Cardiac muscle cell (in vitro differentiated cells and primary cell): ENCODE measurements around the gene COPE. TPM values are rescaled to one million over a fixed set of nuclear protein-coding genes. Genes with fewer than 3 reads are reported as not detected.

Experiments used
- DNase-seq, 2 donors: peaks; one replicate each; pipeline versions ENCODE4 v3.0.0 to v3.0.0-alpha.2; 2010 to 2017; ENCODE audit warnings: low read depth in 1 of 2, low spot score in 1 of 2
- H3K27ac ChIP-seq: fragments of 200-600 bp; sonication (generic); 2 replicates; pipeline ENCODE4 v1.5.1; 2016
- H3K27me3 ChIP-seq: fragments of 200-600 bp; sonication (generic); 2 replicates; pipeline ENCODE4 v1.6.0; 2016; ENCODE audit warnings: control low read depth
- H3K36me3 ChIP-seq: fragments of 200-600 bp; sonication (generic); 2 replicates; pipeline ENCODE4 v1.5.1; 2016; ENCODE audit warnings: control low read depth
- H3K4me1 ChIP-seq: fragments of 200-600 bp; sonication (generic); 2 replicates; pipeline ENCODE4 v1.8.1; 2017; ENCODE audit warnings: low read depth, mild to moderate bottlenecking, mixed run types
- H3K4me3 ChIP-seq: fragments of 200-600 bp; sonication (generic); 2 replicates; pipeline ENCODE4 v1.5.1; 2016; ENCODE audit warnings: mild to moderate bottlenecking
- H3K9me3 ChIP-seq: fragments of 200-600 bp; sonication (generic); 2 replicates; pipeline ENCODE4 v1.5.1; 2017; ENCODE audit warnings: low read depth, mild to moderate bottlenecking, control low read depth
- polyA plus RNA-seq: library from polyadenylated mRNA; unstranded; fragments of >200 nt; fragmentation: Nextera tagmentation; extraction: Ambion mirVana; gene quantifications from 2 replicates; pipeline ENCODE4 v1.2.1, GENCODE V29; 2016
- total RNA-seq: library from RNA; depleted of rRNA; stranded (reverse); fragments of >200 nt; gene quantifications from 2 replicates; pipeline ENCODE4 v1.2.3, GENCODE V29; 2016
- TF ChIP-seq, protein P1 (sequence below): IDR thresholded peaks from 2 replicates; pipeline ENCODE4 v1.5.1; 2012; ENCODE audit warnings: low read depth, mild to moderate bottlenecking, low read length

The COPE gene
- total and polyA plus RNA-seq, 2 experiments from 2014 or later, result 306 to 523 TPM

DNA sequence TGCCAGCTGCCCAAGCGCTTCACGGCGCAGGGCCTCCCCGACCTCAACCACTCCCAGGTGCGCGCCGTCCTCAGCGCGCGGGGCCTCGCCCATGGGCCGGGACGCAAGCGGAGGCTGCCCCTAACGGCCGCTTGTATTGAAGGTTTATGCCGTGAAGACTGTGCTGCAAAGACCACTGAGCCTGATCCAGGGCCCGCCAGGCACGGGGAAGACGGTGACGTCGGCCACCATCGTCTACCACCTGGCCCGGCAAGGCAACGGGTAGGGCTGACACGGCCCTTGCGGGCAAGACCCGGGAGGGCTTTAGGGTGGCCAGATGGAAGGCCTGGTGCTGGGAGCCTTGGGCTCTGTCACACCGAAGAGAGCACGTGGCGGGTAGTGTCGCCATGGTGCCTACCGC is 64.2 kb downstream of the COPE start:
- Histone ChIP-seq H3K4me1 (no peaks in the 10 kb centered on the region), H3K4me3 (no peak overlapping the region), H3K27ac (no peak overlapping the region), H3K27me3 (no peaks in the 10 kb centered on the region), H3K9me3 (no peaks in the 10 kb centered on the region), H3K36me3 (peaks cover 61% of the 10 kb centered on the region)
- TF ChIP-seq, protein P1, sequence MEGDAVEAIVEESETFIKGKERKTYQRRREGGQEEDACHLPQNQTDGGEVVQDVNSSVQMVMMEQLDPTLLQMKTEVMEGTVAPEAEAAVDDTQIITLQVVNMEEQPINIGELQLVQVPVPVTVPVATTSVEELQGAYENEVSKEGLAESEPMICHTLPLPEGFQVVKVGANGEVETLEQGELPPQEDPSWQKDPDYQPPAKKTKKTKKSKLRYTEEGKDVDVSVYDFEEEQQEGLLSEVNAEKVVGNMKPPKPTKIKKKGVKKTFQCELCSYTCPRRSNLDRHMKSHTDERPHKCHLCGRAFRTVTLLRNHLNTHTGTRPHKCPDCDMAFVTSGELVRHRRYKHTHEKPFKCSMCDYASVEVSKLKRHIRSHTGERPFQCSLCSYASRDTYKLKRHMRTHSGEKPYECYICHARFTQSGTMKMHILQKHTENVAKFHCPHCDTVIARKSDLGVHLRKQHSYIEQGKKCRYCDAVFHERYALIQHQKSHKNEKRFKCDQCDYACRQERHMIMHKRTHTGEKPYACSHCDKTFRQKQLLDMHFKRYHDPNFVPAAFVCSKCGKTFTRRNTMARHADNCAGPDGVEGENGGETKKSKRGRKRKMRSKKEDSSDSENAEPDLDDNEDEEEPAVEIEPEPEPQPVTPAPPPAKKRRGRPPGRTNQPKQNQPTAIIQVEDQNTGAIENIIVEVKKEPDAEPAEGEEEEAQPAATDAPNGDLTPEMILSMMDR, result no peak
- DNase-seq, result no peak

GRCh38 chr19:18853755-18854427 is 65.3 kb downstream of the COPE start:
- Histone ChIP-seq H3K27ac (no peak overlapping the region), H3K27me3 (no peaks in the 10 kb centered on the region), H3K4me1 (no peaks in the 10 kb centered on the region), H3K9me3 (no peaks in the 10 kb centered on the region), H3K36me3 (peaks cover 52% of the 10 kb centered on the region), H3K4me3 (no peak overlapping the region)
- TF ChIP-seq, protein P1, result no peak
- no peak for DNase-seq

- Histone ChIP-seq H3K36me3 (peaks cover 47% of the 10 kb centered on the region), H3K27me3 (no peaks in the 10 kb centered on the region), H3K9me3 (no peaks in the 10 kb centered on the region), H3K4me1 (no peaks in the 10 kb centered on the region), H3K4me3 (no peak overlapping the region), H3K27ac (no peak overlapping the region)
- no peak for DNase-seq
- TF ChIP-seq, protein P1, result no peak
These were observed 66.5 kb downstream of the COPE start for GRCh38 chr19:18852648-18853047.

GRCh38 chr19:18851673-18852325 is 67.4 kb downstream of the COPE start:
- no peaks in the 10 kb centered on the region for H3K4me1 ChIP-seq
- H3K27ac ChIP-seq, result no peak overlapping the region
- no peaks in the 10 kb centered on the region for H3K9me3 ChIP-seq
- DNase-seq, result no peak
- H3K4me3 ChIP-seq, result no peak overlapping the region
- peaks cover 40% of the 10 kb centered on the region for H3K36me3 ChIP-seq
- H3K27me3 ChIP-seq, result no peaks in the 10 kb centered on the region
- TF ChIP-seq, protein P1, result no peak

- no peaks in the 10 kb centered on the region for H3K9me3 ChIP-seq
- DNase-seq, result no peak
- H3K4me3 ChIP-seq, result no peak overlapping the region
- TF ChIP-seq, protein P1, result no peak
- no peak overlapping the region for H3K27ac ChIP-seq
- no peaks in the 10 kb centered on the region for H3K4me1 ChIP-seq
- H3K36me3 ChIP-seq, result peaks cover 36% of the 10 kb centered on the region
- H3K27me3 ChIP-seq, result no peaks in the 10 kb centered on the region
These were observed 68.5 kb downstream of the COPE start for GRCh38 chr19:18850471-18851375.
